ENCODE results near the gene TSPAN4.

Gene TSPAN4

GRCh38 chr11:865462-866430, 23.1 kb downstream of the TSPAN4 start:
- no peak for DNase-seq (ENCODE audit: low read depth)

- no peak for DNase-seq (ENCODE audit: low read depth)
Observed at GRCh38 chr11:866481-866880, 23.8 kb downstream of the TSPAN4 start.

- no peak for DNase-seq (ENCODE audit: low read depth)
Observed at GRCh38 chr11:867856-868358, 25.3 kb downstream of the TSPAN4 start.

GRCh38 chr11:868394-868793, 25.7 kb downstream of the TSPAN4 start:
- no peak for DNase-seq (ENCODE audit: low read depth)

- DNase-seq (ENCODE audit: low read depth), result no peak
Observed at GRCh38 chr11:868802-869201, 26.1 kb downstream of the TSPAN4 start.

GRCh38 chr11:869399-870126, 26.9 kb downstream of the TSPAN4 start:
- DNase-seq (ENCODE audit: low read depth), result no peak

- no peak for DNase-seq (ENCODE audit: low read depth)
Observed at GRCh38 chr11:870127-870413, 27.4 kb downstream of the TSPAN4 start.

GRCh38 chr11:870418-870817, 27.8 kb downstream of the TSPAN4 start:
- DNase-seq (ENCODE audit: low read depth), result no peak

GRCh38 chr11:871472-871871, 28.8 kb downstream of the TSPAN4 start:
- no peak for DNase-seq (ENCODE audit: low read depth)

GRCh38 chr11:872799-873198, 30.1 kb downstream of the TSPAN4 start:
- DNase-seq (ENCODE audit: low read depth), result no peak

- DNase-seq (ENCODE audit: low read depth), result no peak
Observed at GRCh38 chr11:873706-874105, 31.1 kb downstream of the TSPAN4 start.

GRCh38 chr11:875203-875602, 32.6 kb downstream of the TSPAN4 start:
- no peak for DNase-seq (ENCODE audit: low read depth)

GRCh38 chr11:875769-876301, 33.2 kb downstream of the TSPAN4 start:
- no peak for DNase-seq (ENCODE audit: low read depth)

- no peak for DNase-seq (ENCODE audit: low read depth)
Observed at GRCh38 chr11:876545-876944, 33.9 kb downstream of the TSPAN4 start.

GRCh38 chr11:877565-877964, 34.9 kb downstream of the TSPAN4 start:
- peak; percentile 37 for DNase-seq (ENCODE audit: low read depth)

- no peak for DNase-seq (ENCODE audit: low read depth)
Observed at GRCh38 chr11:880447-880846, 37.8 kb downstream of the TSPAN4 start.

GRCh38 chr11:882596-882995, 39.9 kb downstream of the TSPAN4 start:
- DNase-seq (ENCODE audit: low read depth), result no peak

- DNase-seq (ENCODE audit: low read depth), result no peak
Observed at GRCh38 chr11:883527-883926, 40.9 kb downstream of the TSPAN4 start.

GRCh38 chr11:884578-885070, 42.0 kb downstream of the TSPAN4 start:
- DNase-seq (ENCODE audit: low read depth), result no peak

GRCh38 chr11:886568-886967, 43.9 kb downstream of the TSPAN4 start:
- DNase-seq (ENCODE audit: low read depth), result no peak

GRCh38 chr11:887589-887988, 44.9 kb downstream of the TSPAN4 start:
- DNase-seq (ENCODE audit: low read depth), result no peak

- no peak for DNase-seq (ENCODE audit: low read depth)
Observed at GRCh38 chr11:888310-889212, 45.9 kb downstream of the TSPAN4 start.
